GM12878 (cell line): Measurements from ENCODE around the gene MRTFA. TPM values are rescaled to one million over a fixed set of nuclear protein-coding genes. Genes with fewer than 3 reads are reported as not detected.

ENCODE experiments used
- ATAC-seq: fragments of 200-7000 bp; cut with Tn5 transposase; 3 replicates; pipeline ENCODE4 v1.9.1; 2020; ENCODE audit warnings: mild to moderate bottlenecking, moderate library complexity
- BruUV-seq: library from RNA; stranded (reverse); fragments of 400-500 nt; replicated peaks from 2 replicates; lab custom pipeline; 2021; lab: Mats Ljungman, UMichigan
- CTCF ChIA-PET: fragments of 300-600 bp; sonication (Branson Sonifier 250); formaldehyde crosslinking; extraction: SDS; loops from one replicate; lab custom pipeline; 2021; ENCODE audit warnings: inconsistent platforms; lab: Yijun Ruan, JAX
- POLR2A ChIA-PET: fragments of 350-600 bp; formaldehyde crosslinking; extraction: SDS; loops from one replicate; lab custom pipeline; 2021; ENCODE audit warnings: inconsistent platforms; lab: Charles Lee
- RAD21 ChIA-PET: fragments of 300-600 bp; sonication (Branson Sonifier 250); formaldehyde crosslinking; loops from one replicate; lab custom pipeline; 2023; ENCODE audit warnings: antibody characterized with exemption; ENCODE audit not compliant: unreplicated experiment; lab: Charles Lee
- SMC1A ChIA-PET: fragments of 300-600 bp; sonication (Branson Sonifier 250); formaldehyde crosslinking; loops from one replicate; lab custom pipeline; 2023; ENCODE audit not compliant: unreplicated experiment, uncharacterized antibody; lab: Charles Lee
- DNase-seq: peaks from one replicate; pipeline ENCODE4 v3.0.0-alpha.2; 2011; ENCODE audit warnings: low read depth, low spot score
- FAIRE-seq: peaks from 3 replicates; lab custom pipeline; 2011; peaks lifted over from hg19 to GRCh38; lab: Jason Lieb, UNC
- H2AFZ ChIP-seq: 2 replicates; pipeline ENCODE4 v1.6.0; 2011; ENCODE audit warnings: low read depth, low read length, control low read depth; ENCODE audit not compliant: control insufficient read depth
- H3K27ac ChIP-seq: 2 replicates; pipeline ENCODE4 v1.5.1; 2011; ENCODE audit warnings: control low read depth; ENCODE audit not compliant: control insufficient read depth, insufficient read depth
- H3K27me3 ChIP-seq, 2 experiments: replicated peaks in 1 of 2; 2 replicates each; pipeline versions ENCODE4 v1.6.0 to v1.6.1; 2011; ENCODE audit warnings: low read length in 1 of 2; ENCODE audit not compliant: control insufficient read depth in 2 of 2, insufficient read depth in 2 of 2
- H3K36me3 ChIP-seq, 2 experiments: 2 replicates each; pipeline ENCODE4 v1.5.1; 2011; ENCODE audit warnings: low read length in 1 of 2; ENCODE audit not compliant: control insufficient read depth in 2 of 2, insufficient read depth in 2 of 2
- H3K4me1 ChIP-seq: 2 replicates; pipeline ENCODE4 v1.6.1; 2011; ENCODE audit warnings: mild to moderate bottlenecking, low read length, moderate library complexity, mixed read lengths; ENCODE audit not compliant: control insufficient read depth, insufficient read depth
- H3K4me2 ChIP-seq: 2 replicates; pipeline ENCODE4 v1.6.0; 2011; ENCODE audit warnings: control low read depth; ENCODE audit not compliant: control insufficient read depth, insufficient read depth
- H3K4me3 ChIP-seq: fragments of 200-600 bp; sonication (generic); 2 replicates; pipeline ENCODE4 v1.5.1; 2016
- H3K79me2 ChIP-seq: 2 replicates; pipeline ENCODE4 v1.6.0; 2011; ENCODE audit warnings: low read length; ENCODE audit not compliant: control insufficient read depth, insufficient read depth
- H3K9ac ChIP-seq: 2 replicates; pipeline ENCODE4 v1.8.0; 2011; ENCODE audit warnings: low read length, control low read depth, mixed read lengths; ENCODE audit not compliant: control insufficient read depth, insufficient read depth
- H3K9me3 ChIP-seq: replicated peaks from 3 replicates; pipeline ENCODE4 v1.5.1; 2011; ENCODE audit warnings: mild to moderate bottlenecking, low read length; ENCODE audit not compliant: control insufficient read depth, insufficient read depth
- H4K20me1 ChIP-seq: 2 replicates; pipeline ENCODE4 v1.6.0; 2011; ENCODE audit not compliant: control insufficient read depth, insufficient read depth
- BCLAF1 ChIP-seq: fragments of 450-650 bp; IDR thresholded peaks from 2 replicates; pipeline ENCODE4 v1.6.1; 2017; ENCODE audit warnings: antibody characterized with exemption, mild to moderate bottlenecking, moderate library complexity
- BHLHE40 ChIP-seq, 2 experiments: fragments of 450-650 bp in 1 of 2; IDR thresholded peaks; 2 replicates each; pipeline ENCODE4 v1.6.1; 2011 to 2017; ENCODE audit warnings: low read depth in 2 of 2, borderline replicate concordance in 1 of 2, improper control_type of control experiment in 1 of 2, low read length in 1 of 2, mild to moderate bottlenecking in 1 of 2
- EED ChIP-seq: sonication (generic); IDR thresholded peaks from 2 replicates; pipeline ENCODE4 v1.6.1; 2016; ENCODE audit warnings: antibody characterized with exemption, low read depth
- ETV6 ChIP-seq, 2 experiments: fragments of 450-650 bp in 1 of 2; IDR thresholded peaks in 1 of 2; conservative IDR thresholded peaks in 1 of 2; 2 replicates each; pipeline ENCODE4 v1.6.1; 2014; ENCODE audit warnings: antibody characterized with exemption in 1 of 2, borderline replicate concordance in 1 of 2, low read depth in 1 of 2, mild to moderate bottlenecking in 1 of 2, moderate library complexity in 1 of 2
- FOXK2 ChIP-seq: fragments of 450-650 bp; IDR thresholded peaks from 2 replicates; pipeline ENCODE4 v1.6.1; 2017; ENCODE audit warnings: mild to moderate bottlenecking, moderate library complexity
- IKZF2 ChIP-seq, 2 experiments: fragments of 450-650 bp; IDR thresholded peaks; 2 replicates each; pipeline ENCODE4 v1.6.1; 2017; ENCODE audit warnings: mild to moderate bottlenecking in 2 of 2, moderate library complexity in 2 of 2
- MEF2A ChIP-seq: IDR thresholded peaks from 2 replicates; pipeline ENCODE4 v1.6.1; 2011; ENCODE audit warnings: low read depth, mild to moderate bottlenecking, low read length, moderate library complexity; ENCODE audit not compliant: insufficient read depth
- MTA3 ChIP-seq: IDR thresholded peaks from 2 replicates; pipeline ENCODE4 v1.6.1; 2012; ENCODE audit warnings: low read length, inconsistent platforms, borderline replicate concordance
- NBN ChIP-seq: fragments of 450-650 bp; IDR thresholded peaks from 2 replicates; pipeline ENCODE4 v1.6.1; 2016
- PAX5 ChIP-seq: IDR thresholded peaks from 2 replicates; pipeline ENCODE4 v1.6.1; 2011; ENCODE audit warnings: low read depth, low read length, borderline replicate concordance
- RUNX3 ChIP-seq: IDR thresholded peaks from 2 replicates; pipeline ENCODE4 v1.6.1; 2012; ENCODE audit warnings: low read length, inconsistent platforms
- ZNF217 ChIP-seq: fragments of 450-650 bp; IDR thresholded peaks from 2 replicates; pipeline ENCODE4 v1.6.1; 2017; ENCODE audit warnings: antibody characterized with exemption, mild to moderate bottlenecking
- WGBS: methylation state at CpG from one replicate; pipeline ENCODE4 v1.1.6; 2016; ENCODE audit warnings: low lambda C conversion rate; ENCODE audit not compliant: insufficient replicate concordance, insufficient coverage; ENCODE audit errors: missing lambda C conversion rate; 5-methylcytosine and 5-hydroxymethylcytosine counted together
- in situ Hi-C: fragments of 300-500 bp; cut with MboI; formaldehyde crosslinking; loops from 9 replicates; pipeline ENCODE4 v1.14.3; 2018; ENCODE audit warnings: mixed read lengths
- intact Hi-C: fragments of 100-400 bp; cut with micrococcal nuclease; formaldehyde crosslinking; loops from one replicate; pipeline ENCODE4 v1.14.2; 2022; ENCODE audit not compliant: unreplicated experiment
- polyA plus RNA-seq, 11 experiments: library from polyadenylated mRNA; depleted of rRNA in 4 of 11; unstranded in 6 of 11; stranded (reverse) in 5 of 11; fragments of >200 nt; fragmentation: Nextera tagmentation in 4 of 11; fragmentation: Illumina TruSeq in 1 of 11; extraction: Ambion mirVana in 4 of 11; extraction: Trizol in 1 of 11; gene quantifications; 1 replicate in 1 of 11; 2 replicates in 10 of 11; pipeline versions ENCODE4 v1.2.1 to v1.2.3, GENCODE V29; 2011 to 2016; ENCODE audit warnings: inconsistent platforms in 2 of 11, missing spikeins in 2 of 11, low read depth in 1 of 11
- total RNA-seq, 4 experiments: library from RNA; depleted of rRNA in 3 of 4; stranded (reverse); fragments of >200 nt in 3 of 4; fragmentation: Illumina TruSeq in 1 of 4; extraction: Trizol in 1 of 4; gene quantifications; 2 replicates each; pipeline versions ENCODE4 v1.2.1 to v1.2.3, GENCODE V29; 2013 to 2021
- TF ChIP-seq, protein P1 (sequence below): IDR thresholded peaks from 2 replicates; pipeline ENCODE4 v1.6.1; 2012; ENCODE audit warnings: low read depth, low read length, improper control_type of control experiment
- TF ChIP-seq, protein P2 (sequence below): fragments of 450-650 bp; IDR thresholded peaks from 2 replicates; pipeline ENCODE4 v1.6.1; 2017; ENCODE audit warnings: mild to moderate bottlenecking, low read depth, inconsistent platforms; ENCODE audit not compliant: poor library complexity, severe bottlenecking

The MRTFA gene
- total and polyA plus RNA-seq, 10 of the 15 experiments (the other 5 are each of a cell fraction or from before 2014, with no cell fraction given): 2.0 to 63.9 (median 17.9) TPM

- TF ChIP-seq MTA3: no peak
Observed at GRCh38 chr22:40542821-40543540, 93.5 kb downstream of the MRTFA start (continued).

DNA sequence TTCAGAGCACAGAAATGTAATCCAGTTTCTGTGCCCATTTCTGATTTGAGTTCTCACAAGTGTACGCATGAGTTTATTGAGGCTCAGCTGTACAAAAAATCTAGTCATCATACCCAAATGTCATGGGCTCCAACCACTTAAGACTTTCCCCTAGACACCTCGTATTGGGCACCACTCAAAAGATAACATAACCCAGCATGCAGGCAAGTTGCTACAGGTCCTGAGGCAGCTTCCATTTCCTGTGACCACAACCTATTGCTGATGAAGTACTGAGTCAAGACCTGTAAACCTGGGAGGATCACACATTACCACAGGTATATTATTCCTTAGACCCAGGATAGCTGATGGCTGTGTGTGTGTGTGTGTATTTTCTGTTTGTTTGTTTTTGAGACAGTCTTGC lies 95.2 kb downstream of the MRTFA start:
- H3K27ac ChIP-seq: no peak overlapping the region
- CTCF ChIA-PET: interaction anchor here (1.0 to 1.7 kb wide), 5 partner anchors 11 to 25 kb away, joined by 3 read pairs; no protein-coding TSS in a partner anchor
- in situ Hi-C loops: no loop called here
- H3K9ac ChIP-seq: no peak overlapping the region
- H3K4me1 ChIP-seq: peaks cover 7% of the 10 kb centered on the region
- DNase-seq: peak; percentile 54
- WGBS: 23% methylated on average over 2 of the region's 2 CpGs
- BruUV-seq: no TSS peak
- TF ChIP-seq NBN (no peak), BHLHE40 (IDR thresholded peaks at IDR 0.05; ENCODE audit: borderline replicate concordance in 1 of 2, low read depth in 2 of 2, low read length in 1 of 2) (0 out of 4 replicates have a peak, but pooled peaks of 1 of the 2 experiments have one; percentile 5), ETV6 (conservative IDR thresholded peaks at IDR 0.05 in 1 of 2, IDR thresholded peaks at IDR 0.05 in 1 of 2; ENCODE audit: borderline replicate concordance in 1 of 2, low read depth in 1 of 2) (no peak), BCLAF1 (no peak), FOXK2 (no peak), EED (peak; percentile 52; the same call in 1 of the 2 replicates), ZNF217 (no peak), IKZF2 (IDR thresholded peaks at IDR 0.05) (peak in 1 of 2 experiments; percentile 41; a peak in 2 of 4 replicates), RUNX3 (peak; percentile 92), MEF2A (0 out of 2 replicates have a peak, but pooled peaks have one; percentile 6), PAX5 (0 out of 2 replicates have a peak, but pooled peaks have one; percentile 12)
- TF ChIP-seq, protein P1, sequence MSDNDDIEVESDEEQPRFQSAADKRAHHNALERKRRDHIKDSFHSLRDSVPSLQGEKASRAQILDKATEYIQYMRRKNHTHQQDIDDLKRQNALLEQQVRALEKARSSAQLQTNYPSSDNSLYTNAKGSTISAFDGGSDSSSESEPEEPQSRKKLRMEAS: no peak
- TF ChIP-seq, protein P2, sequence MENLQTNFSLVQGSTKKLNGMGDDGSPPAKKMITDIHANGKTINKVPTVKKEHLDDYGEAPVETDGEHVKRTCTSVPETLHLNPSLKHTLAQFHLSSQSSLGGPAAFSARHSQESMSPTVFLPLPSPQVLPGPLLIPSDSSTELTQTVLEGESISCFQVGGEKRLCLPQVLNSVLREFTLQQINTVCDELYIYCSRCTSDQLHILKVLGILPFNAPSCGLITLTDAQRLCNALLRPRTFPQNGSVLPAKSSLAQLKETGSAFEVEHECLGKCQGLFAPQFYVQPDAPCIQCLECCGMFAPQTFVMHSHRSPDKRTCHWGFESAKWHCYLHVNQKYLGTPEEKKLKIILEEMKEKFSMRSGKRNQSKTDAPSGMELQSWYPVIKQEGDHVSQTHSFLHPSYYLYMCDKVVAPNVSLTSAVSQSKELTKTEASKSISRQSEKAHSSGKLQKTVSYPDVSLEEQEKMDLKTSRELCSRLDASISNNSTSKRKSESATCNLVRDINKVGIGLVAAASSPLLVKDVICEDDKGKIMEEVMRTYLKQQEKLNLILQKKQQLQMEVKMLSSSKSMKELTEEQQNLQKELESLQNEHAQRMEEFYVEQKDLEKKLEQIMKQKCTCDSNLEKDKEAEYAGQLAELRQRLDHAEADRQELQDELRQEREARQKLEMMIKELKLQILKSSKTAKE: peak; percentile 30
- TF ChIP-seq, all 136 proteins: peak for 7
- ATAC-seq: peak; percentile 91
- ChIA-PET RAD21 (interaction anchor here (1.2 to 1.9 kb wide), 4 partner anchors 10 to 105 kb away, joined by 3 to 6 read pairs (median 4); no protein-coding TSS in a partner anchor), SMC1A (interaction anchor here (0.7 to 2.2 kb wide), 7 partner anchors 9 to 103 kb away, joined by 3 to 6 read pairs (median 3); no protein-coding TSS in a partner anchor), POLR2A (interaction anchor here (0.9 to 1.2 kb wide), 4 partner anchors 10 to 195 kb away, joined by 3 to 4 read pairs (median 4); partner anchors contain the start of gene ADSL)
- FAIRE-seq: peak; percentile 65
- Histone ChIP-seq H3K79me2 (peaks cover 4% of the 10 kb centered on the region), H3K36me3 (no peaks in the 10 kb centered on the region; a peak in 1 of 4 replicates), H2AFZ (no peak overlapping the region), H4K20me1 (no peaks in the 10 kb centered on the region), H3K9me3 (no peaks in the 10 kb centered on the region), H3K4me2 (peak overlapping the region; percentile 44; the same call in 1 of the 2 replicates), H3K27me3 (no peaks in the 10 kb centered on the region), H3K4me3 (no peak overlapping the region)
- intact Hi-C loops: no loop called here
